ENCODE results near the gene ZNF397.

ZNF397 gene

DNA sequence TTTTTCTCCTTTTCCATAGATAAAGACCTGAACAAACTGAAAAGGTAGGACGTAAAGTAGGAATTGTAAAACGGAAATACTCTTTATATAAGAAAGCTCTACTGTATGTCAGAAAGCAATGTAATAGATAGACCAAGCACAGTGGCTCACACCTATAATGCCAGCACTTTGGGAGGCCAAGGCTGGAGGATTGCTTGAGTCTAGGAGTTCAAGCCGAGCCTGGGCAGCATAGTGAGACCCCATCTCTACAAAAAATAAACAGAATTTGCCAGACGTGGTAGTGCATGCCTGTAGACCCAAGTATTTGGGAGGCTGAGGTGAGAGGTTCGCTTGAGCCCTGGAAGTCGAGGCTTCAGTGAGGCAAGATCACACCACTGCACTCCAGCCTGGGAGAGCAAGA, 7.6 kb downstream of the ZNF397 start:
- Histone ChIP-seq H3K9me2 (replicated peaks; ENCODE audit: insufficient read depth, low read length) (no peaks in the 10 kb centered on the region), H4K20me1 (ENCODE audit: low read depth, low read length) (no peaks in the 10 kb centered on the region), H3K4me2 (ENCODE audit: low read depth, low read length, poor library complexity, severe bottlenecking) (no peak overlapping the region), H3K36me3 (ENCODE audit: low read length) (peaks cover 84% of the 10 kb centered on the region), H3K9ac (ENCODE audit: low read length) (no peak overlapping the region), H3K79me2 (ENCODE audit: insufficient read depth, low read length) (no peaks in the 10 kb centered on the region), H3K27me3 (ENCODE audit: low read length) (no peaks in the 10 kb centered on the region), H3K4me3 (ENCODE audit: insufficient read depth, low read length, poor library complexity, severe bottlenecking) (no peak overlapping the region), H3K9me3 (ENCODE audit: insufficient read depth, low read length) (peaks cover 34% of the 10 kb centered on the region; the same call in 1 of the 2 replicates), H3K27ac (ENCODE audit: low read depth, low read length) (peak overlapping the region; percentile 25), H2AFZ (ENCODE audit: low read depth, low read length, severe bottlenecking) (no peak overlapping the region), H3F3A (ENCODE audit: insufficient read depth) (peaks cover 7% of the 10 kb centered on the region; the same call in 1 of the 2 replicates)
- TF ChIP-seq EZH2phosphoT487 (conservative IDR thresholded peaks at IDR 0.05; ENCODE audit: low read length) = no peak
- TF ChIP-seq, protein P1, sequence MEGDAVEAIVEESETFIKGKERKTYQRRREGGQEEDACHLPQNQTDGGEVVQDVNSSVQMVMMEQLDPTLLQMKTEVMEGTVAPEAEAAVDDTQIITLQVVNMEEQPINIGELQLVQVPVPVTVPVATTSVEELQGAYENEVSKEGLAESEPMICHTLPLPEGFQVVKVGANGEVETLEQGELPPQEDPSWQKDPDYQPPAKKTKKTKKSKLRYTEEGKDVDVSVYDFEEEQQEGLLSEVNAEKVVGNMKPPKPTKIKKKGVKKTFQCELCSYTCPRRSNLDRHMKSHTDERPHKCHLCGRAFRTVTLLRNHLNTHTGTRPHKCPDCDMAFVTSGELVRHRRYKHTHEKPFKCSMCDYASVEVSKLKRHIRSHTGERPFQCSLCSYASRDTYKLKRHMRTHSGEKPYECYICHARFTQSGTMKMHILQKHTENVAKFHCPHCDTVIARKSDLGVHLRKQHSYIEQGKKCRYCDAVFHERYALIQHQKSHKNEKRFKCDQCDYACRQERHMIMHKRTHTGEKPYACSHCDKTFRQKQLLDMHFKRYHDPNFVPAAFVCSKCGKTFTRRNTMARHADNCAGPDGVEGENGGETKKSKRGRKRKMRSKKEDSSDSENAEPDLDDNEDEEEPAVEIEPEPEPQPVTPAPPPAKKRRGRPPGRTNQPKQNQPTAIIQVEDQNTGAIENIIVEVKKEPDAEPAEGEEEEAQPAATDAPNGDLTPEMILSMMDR (IDR thresholded peaks at IDR 0.05; ENCODE audit: insufficient read depth, low read length, poor library complexity, severe bottlenecking) = no peak

GRCh38 chr18:35252466-35252865, 11.6 kb downstream of the ZNF397 start:
- peaks cover 25% of the 10 kb centered on the region; the same call in 1 of the 2 replicates for H3K9me3 ChIP-seq (ENCODE audit: insufficient read depth, low read length)
- no peak overlapping the region for H2AFZ ChIP-seq (ENCODE audit: low read depth, low read length, severe bottlenecking)
- no peak overlapping the region for H3K9ac ChIP-seq (ENCODE audit: low read length)
- TF ChIP-seq, protein P1 (IDR thresholded peaks at IDR 0.05; ENCODE audit: insufficient read depth, low read length, poor library complexity, severe bottlenecking) = no peak
- no peak for TF ChIP-seq EZH2phosphoT487 (conservative IDR thresholded peaks at IDR 0.05; ENCODE audit: low read length)
- H3K36me3 ChIP-seq (ENCODE audit: low read length) = peaks cover 66% of the 10 kb centered on the region
- H3K27ac ChIP-seq (ENCODE audit: low read depth, low read length) = no peak overlapping the region
- no peak overlapping the region for H3K4me3 ChIP-seq (ENCODE audit: insufficient read depth, low read length, poor library complexity, severe bottlenecking)
- peaks cover 3% of the 10 kb centered on the region; the same call in 1 of the 2 replicates for H3F3A ChIP-seq (ENCODE audit: insufficient read depth)
- H4K20me1 ChIP-seq (ENCODE audit: low read depth, low read length) = no peaks in the 10 kb centered on the region
- H3K79me2 ChIP-seq (ENCODE audit: insufficient read depth, low read length) = no peaks in the 10 kb centered on the region
- H3K4me2 ChIP-seq (ENCODE audit: low read depth, low read length, poor library complexity, severe bottlenecking) = no peak overlapping the region
- H3K27me3 ChIP-seq (ENCODE audit: low read length) = no peaks in the 10 kb centered on the region
- H3K9me2 ChIP-seq (replicated peaks; ENCODE audit: insufficient read depth, low read length) = no peaks in the 10 kb centered on the region

DNA sequence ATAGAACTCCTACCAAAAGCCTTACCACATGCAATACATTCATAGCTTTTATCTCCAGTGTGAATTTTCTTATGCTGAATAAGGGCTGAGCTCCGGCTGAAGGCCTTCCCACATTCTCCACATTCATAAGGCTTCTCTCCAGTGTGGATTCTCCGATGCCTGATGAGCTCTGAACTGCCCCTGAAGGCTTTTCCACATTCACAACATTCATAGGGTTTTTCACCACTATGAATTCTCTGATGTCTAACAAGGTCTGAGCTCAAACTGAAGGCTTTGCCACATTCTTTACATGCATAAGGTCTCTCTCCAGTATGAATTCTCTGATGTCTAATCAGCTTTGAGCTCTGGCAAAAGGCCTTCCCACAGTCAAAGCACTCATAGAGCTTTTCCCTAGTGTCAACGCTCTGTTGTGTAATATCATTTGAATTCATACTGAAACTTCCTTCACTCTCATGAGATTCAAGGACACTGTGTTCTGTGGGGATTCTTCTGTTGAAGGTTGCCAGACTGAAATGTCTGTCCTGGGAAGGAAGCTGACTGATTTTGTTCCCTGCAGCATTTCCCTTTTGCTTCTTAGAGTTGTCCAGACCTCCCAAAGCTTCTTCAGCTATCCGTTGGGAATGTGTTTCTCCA, 12.9 kb downstream of the ZNF397 start:
- Histone ChIP-seq H3F3A (ENCODE audit: insufficient read depth) (peaks cover 3% of the 10 kb centered on the region; the same call in 1 of the 2 replicates), H4K20me1 (ENCODE audit: low read depth, low read length) (no peaks in the 10 kb centered on the region), H3K27me3 (ENCODE audit: low read length) (no peaks in the 10 kb centered on the region), H3K9me2 (replicated peaks; ENCODE audit: insufficient read depth, low read length) (no peaks in the 10 kb centered on the region), H3K9me3 (ENCODE audit: insufficient read depth, low read length) (peaks cover 25% of the 10 kb centered on the region; the same call in 1 of the 2 replicates), H3K4me2 (ENCODE audit: low read depth, low read length, poor library complexity, severe bottlenecking) (no peak overlapping the region), H3K27ac (ENCODE audit: low read depth, low read length) (no peak overlapping the region), H3K4me3 (ENCODE audit: insufficient read depth, low read length, poor library complexity, severe bottlenecking) (no peak overlapping the region), H2AFZ (ENCODE audit: low read depth, low read length, severe bottlenecking) (no peak overlapping the region), H3K36me3 (ENCODE audit: low read length) (peaks cover 55% of the 10 kb centered on the region), H3K9ac (ENCODE audit: low read length) (no peak overlapping the region), H3K79me2 (ENCODE audit: insufficient read depth, low read length) (no peaks in the 10 kb centered on the region)
- no peak for TF ChIP-seq EZH2phosphoT487 (conservative IDR thresholded peaks at IDR 0.05; ENCODE audit: low read length)
- TF ChIP-seq, protein P1 (IDR thresholded peaks at IDR 0.05; ENCODE audit: insufficient read depth, low read length, poor library complexity, severe bottlenecking) = no peak
